HG03045 (cell line): ENCODE data around the gene FABP3.

Source experiments
- ATAC-seq: cut with Tn5 transposase; IDR thresholded peaks from one replicate; pipeline ENCODE4 v1.9.1; 2021; ENCODE audit warnings: mild to moderate bottlenecking, moderate library complexity; ENCODE audit not compliant: unreplicated experiment

Gene FABP3

DNA sequence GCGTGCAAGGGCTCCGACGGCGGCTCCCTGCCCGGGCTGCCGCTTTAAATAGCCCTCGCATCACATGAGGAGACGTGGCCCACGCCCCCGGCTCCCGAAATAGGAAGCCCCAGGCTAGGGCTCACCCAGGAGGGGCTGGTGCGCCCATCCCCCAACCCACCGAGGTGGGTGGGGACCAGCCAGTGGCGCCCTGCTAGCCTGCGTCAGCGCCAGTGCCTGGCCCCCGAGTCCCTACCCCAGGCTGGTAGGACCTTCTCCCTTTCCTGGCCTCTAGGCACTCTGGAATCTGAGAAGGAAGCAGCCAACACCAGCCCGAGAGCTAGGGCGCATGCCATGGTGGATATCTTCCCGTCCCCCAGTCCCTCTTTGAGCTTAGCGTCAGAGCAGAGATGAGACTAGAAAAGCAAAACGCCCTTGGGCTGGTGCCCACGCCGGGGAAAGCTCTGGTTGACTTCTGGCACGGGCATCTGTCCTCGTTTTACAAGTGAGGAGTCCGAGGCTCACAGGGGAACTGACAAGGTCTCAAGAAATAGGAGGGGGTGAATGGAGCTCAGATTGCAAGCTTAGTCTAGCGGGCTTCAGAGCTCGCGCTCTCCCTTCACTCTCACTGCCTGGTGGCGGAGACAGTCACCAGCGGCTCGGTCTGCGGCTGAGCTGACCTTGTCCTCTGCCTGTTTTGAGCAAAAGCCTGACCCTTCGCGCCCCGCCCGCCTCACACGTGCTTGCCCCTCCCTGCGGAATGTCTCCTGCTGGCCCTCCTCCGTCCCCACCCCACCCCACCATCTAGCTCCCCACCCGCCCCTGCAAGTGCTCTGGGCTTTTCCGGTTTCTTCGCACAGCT, at the start of gene FABP3:
TSS of gene FABP3 (minus strand) at position 21 of the 841 bp plus-strand sequence. CDS start 62 bp downstream, outside the sequence.
- no peak for ATAC-seq

- no peak for ATAC-seq
These were observed 48.6 kb upstream of the FABP3 start for GRCh38 chr1:31421371-31422040.

- ATAC-seq, result no peak
These were observed 47.8 kb upstream of the FABP3 start for GRCh38 chr1:31420716-31421115.

DNA sequence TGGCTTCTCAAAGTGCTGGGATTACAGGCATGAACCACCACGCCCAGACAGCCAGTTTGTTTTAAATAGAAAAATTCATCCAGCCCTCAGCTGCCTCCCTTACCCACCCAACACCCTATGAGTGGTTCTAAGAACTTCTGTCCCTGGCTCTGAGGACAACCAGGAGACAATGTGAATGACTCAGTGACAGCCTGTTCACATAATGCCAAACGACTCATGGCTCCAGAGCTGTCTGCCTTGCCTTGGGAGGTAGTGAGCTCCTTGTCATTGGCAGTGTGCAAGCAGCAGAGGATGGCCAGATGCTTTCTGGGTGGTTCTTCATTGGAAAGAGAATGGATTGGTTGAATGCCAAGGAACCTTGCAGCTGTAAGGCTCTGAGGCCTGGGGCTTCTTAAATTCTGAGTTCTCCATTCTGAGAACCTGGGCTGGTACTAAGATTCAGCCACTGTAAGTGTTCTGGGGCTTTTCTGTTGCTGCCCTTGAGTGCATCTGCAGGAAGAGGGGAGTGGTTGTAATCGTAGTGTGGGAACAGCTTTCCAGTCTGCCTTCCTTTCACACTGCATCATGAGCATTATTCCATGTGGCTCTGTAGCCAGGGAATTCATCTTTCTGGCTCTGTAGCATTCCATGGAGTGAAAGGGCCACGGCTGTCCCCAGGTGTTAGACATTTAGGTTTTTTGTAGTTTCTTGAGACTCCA, 45.9 kb upstream of the FABP3 start:
- ATAC-seq, result no peak

DNA sequence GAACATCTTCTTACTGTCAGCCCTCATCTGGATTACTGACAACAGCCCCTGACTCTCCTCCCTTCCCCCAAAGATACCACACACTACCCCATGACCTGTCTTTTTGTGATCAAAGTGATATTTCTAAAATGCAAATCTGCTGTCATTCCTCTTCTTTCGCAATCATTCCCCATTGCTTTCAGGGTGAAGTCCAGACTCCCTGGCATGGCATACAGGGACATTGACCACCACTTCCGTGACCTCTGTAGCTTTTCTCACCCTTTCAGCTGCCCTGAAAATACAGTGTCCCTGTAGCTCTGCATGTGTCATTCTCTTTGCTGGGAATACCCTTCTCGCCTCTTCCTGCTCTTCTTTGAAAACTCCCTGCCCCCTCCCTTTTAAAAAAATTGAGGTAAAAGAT, 44.3 kb upstream of the FABP3 start:
- ATAC-seq, result no peak

GRCh38 chr1:31416101-31416736, 43.3 kb upstream of the FABP3 start:
- no peak for ATAC-seq

GRCh38 chr1:31415658-31416057, 42.8 kb upstream of the FABP3 start:
- no peak for ATAC-seq

DNA sequence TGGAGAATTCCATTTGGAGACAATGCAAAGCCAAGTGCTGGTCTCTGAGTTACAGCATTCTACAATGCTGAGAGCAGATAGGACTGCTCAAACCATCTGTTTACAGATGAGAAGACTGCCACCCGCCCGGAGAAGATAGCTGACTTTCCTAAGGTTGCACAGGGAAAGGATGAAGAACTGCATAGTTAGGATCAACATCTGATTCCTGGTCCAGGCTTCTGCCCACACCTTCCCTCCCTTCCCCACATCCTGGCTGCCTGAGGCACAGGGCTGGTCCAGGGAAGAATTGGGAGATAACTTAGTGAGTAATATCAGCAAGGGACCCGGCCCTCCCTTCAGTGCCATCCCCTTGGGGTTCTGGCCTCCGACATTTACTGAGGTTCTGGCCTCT, 42.1 kb upstream of the FABP3 start:
- no peak for ATAC-seq

DNA sequence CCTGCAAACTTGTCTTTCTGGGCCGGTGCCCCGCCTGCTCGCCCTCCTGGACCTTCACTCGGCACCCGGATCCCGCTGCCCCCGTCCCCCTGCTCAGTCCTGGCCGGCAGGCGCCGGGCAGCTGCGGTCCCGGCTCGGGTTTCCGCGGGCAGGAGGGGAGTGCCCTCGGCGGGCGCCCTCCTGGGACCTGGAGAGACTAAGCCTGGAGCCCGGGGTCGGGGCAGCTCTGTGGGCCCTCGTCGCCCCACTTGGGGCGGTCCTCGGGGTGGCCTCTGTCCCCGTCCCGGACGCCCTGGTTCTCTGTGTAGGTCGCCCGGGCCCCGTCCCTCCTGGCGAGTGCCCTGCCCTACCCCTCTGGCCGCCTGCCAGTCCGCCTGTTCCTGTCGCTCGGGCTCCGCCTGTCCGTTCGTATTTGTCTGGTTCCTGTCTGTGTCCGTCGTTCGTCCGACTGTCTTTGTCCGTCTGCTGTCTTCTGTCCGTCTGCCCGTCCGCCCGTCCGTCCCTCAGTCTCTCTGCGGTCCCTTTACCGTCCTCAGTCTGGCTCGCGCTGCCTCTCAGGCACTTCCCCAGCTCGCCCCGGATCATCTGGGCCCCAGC, 40.6 kb upstream of the FABP3 start:
- ATAC-seq, result peak; percentile 24

- ATAC-seq, result peak; percentile 50
These were observed 40.0 kb upstream of the FABP3 start, which contains the start of gene SERINC2 for GRCh38 chr1:31412732-31413404. Gene SERINC2, plus strand, starts transcription at chr1:31413213. Its CDS starts 53 bp downstream, at chr1:31413266.

DNA sequence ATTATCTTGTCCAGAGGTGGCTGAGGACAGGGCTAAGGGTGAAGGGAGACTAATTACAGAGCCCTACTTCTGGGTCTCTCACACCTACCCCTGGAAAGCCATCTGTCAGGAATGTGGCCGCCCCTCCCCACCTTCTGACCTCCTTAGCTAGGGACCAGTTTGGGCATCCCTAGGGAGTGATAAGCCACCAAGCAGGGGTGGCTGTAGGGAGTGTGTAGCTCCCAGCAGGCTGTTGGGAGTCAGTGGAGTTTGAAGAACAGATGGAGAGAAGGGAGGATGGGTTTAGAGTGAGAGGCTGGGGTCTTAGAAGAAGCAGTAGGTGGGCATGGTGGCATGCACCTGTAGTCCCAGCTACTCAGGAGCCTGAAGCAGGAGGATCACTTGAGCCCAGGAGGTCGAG, 39.3 kb upstream of the FABP3 start:
- no peak for ATAC-seq

GRCh38 chr1:31410871-31411270, 38.0 kb upstream of the FABP3 start:
- ATAC-seq, result no peak

- ATAC-seq, result no peak
These were observed 37.3 kb upstream of the FABP3 start for GRCh38 chr1:31409946-31410858.

DNA sequence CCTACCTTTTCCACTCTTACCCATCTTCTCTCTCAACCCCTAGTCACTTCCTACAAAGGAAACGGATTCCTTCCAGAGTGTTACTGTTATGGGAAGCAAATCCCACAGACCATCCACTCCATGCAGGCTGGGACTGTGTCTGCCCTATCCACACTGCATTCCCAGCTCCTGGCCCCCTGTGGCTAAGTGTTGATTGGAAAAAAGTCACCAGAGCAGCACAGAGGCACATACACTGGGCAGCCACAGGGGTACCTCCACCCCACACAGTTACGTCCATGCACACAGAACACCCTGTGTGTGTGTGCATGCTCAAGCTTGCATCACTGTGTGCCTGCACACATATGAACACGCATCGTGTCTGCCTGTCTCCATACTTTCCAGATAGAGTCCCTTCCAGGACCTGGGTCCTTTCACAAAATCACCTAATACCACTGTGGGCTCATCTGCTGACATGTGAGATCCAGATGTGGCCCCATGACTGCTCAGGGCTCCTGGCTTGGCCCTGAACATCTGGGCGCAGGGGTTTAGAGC, 36.0 kb upstream of the FABP3 start:
- ATAC-seq, result no peak

GRCh38 chr1:31407029-31407626, 34.3 kb upstream of the FABP3 start:
- no peak for ATAC-seq

DNA sequence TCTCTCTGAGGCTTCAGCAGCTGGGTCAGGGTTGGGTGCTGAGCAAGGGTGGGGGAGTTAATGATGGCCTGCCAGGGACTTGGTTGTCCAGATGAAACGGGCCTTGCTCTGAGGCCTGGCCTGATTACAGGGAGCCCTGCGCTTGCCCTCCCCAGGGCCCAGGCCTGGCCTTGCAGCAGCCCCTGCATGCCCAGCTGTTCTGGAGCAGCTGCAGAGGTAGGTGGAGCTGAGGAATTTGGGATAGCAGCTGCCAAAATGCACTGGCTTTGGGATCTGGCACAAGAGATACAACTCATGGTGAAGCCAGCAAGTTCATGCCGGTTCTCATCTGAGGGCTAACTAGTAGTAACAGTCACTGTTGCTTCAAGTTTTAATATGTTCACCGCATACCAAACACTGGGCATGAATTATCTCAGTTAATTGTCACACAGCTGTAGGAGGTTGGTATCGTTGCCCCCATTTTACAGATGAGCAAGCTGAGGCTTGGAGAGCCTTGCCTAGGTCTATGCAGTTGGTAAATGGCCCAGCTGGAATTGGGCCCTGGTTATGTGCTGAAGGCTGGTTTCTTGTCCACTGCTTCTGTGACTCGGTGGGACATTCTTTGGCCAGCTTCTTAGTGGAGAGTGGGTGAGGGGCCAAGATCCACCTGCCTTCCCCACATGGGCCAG, 32.8 kb upstream of the FABP3 start:
- no peak for ATAC-seq

GRCh38 chr1:31401241-31401640, 28.4 kb upstream of the FABP3 start:
- ATAC-seq, result no peak

- ATAC-seq, result no peak
These were observed 27.5 kb upstream of the FABP3 start for GRCh38 chr1:31400393-31400792.
